Measurements from ENCODE around the gene TARDBP.

TARDBP gene

GRCh38 chr1:11067716-11068599 is 55.5 kb downstream of the TARDBP start:
- H3K9ac ChIP-seq (ENCODE audit: low read length) = no peak overlapping the region
- H3K4me1 ChIP-seq (ENCODE audit: insufficient read depth, low read length, severe bottlenecking) = peaks cover 11% of the 10 kb centered on the region
- no peaks in the 10 kb centered on the region for H3K9me3 ChIP-seq (ENCODE audit: low read length)
- no peak overlapping the region for H3K4me3 ChIP-seq (ENCODE audit: low read depth, low read length, poor library complexity, severe bottlenecking)
- H3F3A ChIP-seq (ENCODE audit: insufficient read depth, low read length) = no peaks in the 10 kb centered on the region
- H3K79me2 ChIP-seq (ENCODE audit: insufficient read depth, low read length) = no peaks in the 10 kb centered on the region
- no peak overlapping the region for H2AFZ ChIP-seq (ENCODE audit: low read length)
- no peak for TF ChIP-seq EZH2 (IDR thresholded peaks at IDR 0.05; ENCODE audit: borderline replicate concordance, low read length)
- no peak for TF ChIP-seq CTCF (IDR thresholded peaks at IDR 0.05; ENCODE audit: low read length)
- H3K4me2 ChIP-seq (ENCODE audit: low read length) = no peak overlapping the region
- no peaks in the 10 kb centered on the region for H3K9me2 ChIP-seq (ENCODE audit: low read depth, low read length)
- no peaks in the 10 kb centered on the region for H3K27me3 ChIP-seq (ENCODE audit: insufficient read depth, low read length)
- H3K36me3 ChIP-seq (ENCODE audit: insufficient read depth, low read length) = peaks cover 84% of the 10 kb centered on the region
- no peaks in the 10 kb centered on the region for H4K20me1 ChIP-seq (ENCODE audit: insufficient read depth, low read length)
- no peak overlapping the region for H3K27ac ChIP-seq (ENCODE audit: low read depth, low read length, poor library complexity, severe bottlenecking)

GRCh38 chr1:11068600-11069473 is 56.4 kb downstream of the TARDBP start:
- TF ChIP-seq EZH2 (IDR thresholded peaks at IDR 0.05; ENCODE audit: borderline replicate concordance, low read length) (no peak), CTCF (IDR thresholded peaks at IDR 0.05; ENCODE audit: low read length) (no peak)
- no peak overlapping the region for H2AFZ ChIP-seq (ENCODE audit: low read length)
- H3K9me2 ChIP-seq (ENCODE audit: low read depth, low read length) = no peaks in the 10 kb centered on the region
- H3K9ac ChIP-seq (ENCODE audit: low read length) = no peak overlapping the region
- H3K4me1 ChIP-seq (ENCODE audit: insufficient read depth, low read length, severe bottlenecking) = peaks cover 16% of the 10 kb centered on the region
- H3K36me3 ChIP-seq (ENCODE audit: insufficient read depth, low read length) = peaks cover 86% of the 10 kb centered on the region
- no peak overlapping the region for H3K4me3 ChIP-seq (ENCODE audit: low read depth, low read length, poor library complexity, severe bottlenecking)
- H3K4me2 ChIP-seq (ENCODE audit: low read length) = no peak overlapping the region
- H3K9me3 ChIP-seq (ENCODE audit: low read length) = no peaks in the 10 kb centered on the region
- H3K79me2 ChIP-seq (ENCODE audit: insufficient read depth, low read length) = no peaks in the 10 kb centered on the region
- no peaks in the 10 kb centered on the region for H3K27me3 ChIP-seq (ENCODE audit: insufficient read depth, low read length)
- no peaks in the 10 kb centered on the region for H3F3A ChIP-seq (ENCODE audit: insufficient read depth, low read length)
- no peak overlapping the region for H3K27ac ChIP-seq (ENCODE audit: low read depth, low read length, poor library complexity, severe bottlenecking)
- no peaks in the 10 kb centered on the region for H4K20me1 ChIP-seq (ENCODE audit: insufficient read depth, low read length)

- Histone ChIP-seq H3K27ac (ENCODE audit: low read depth, low read length, poor library complexity, severe bottlenecking) (no peak overlapping the region), H3F3A (ENCODE audit: insufficient read depth, low read length) (no peaks in the 10 kb centered on the region), H3K9me3 (ENCODE audit: low read length) (no peaks in the 10 kb centered on the region), H3K79me2 (ENCODE audit: insufficient read depth, low read length) (no peaks in the 10 kb centered on the region), H3K27me3 (ENCODE audit: insufficient read depth, low read length) (no peaks in the 10 kb centered on the region), H2AFZ (ENCODE audit: low read length) (no peak overlapping the region), H3K36me3 (ENCODE audit: insufficient read depth, low read length) (peaks cover 92% of the 10 kb centered on the region), H4K20me1 (ENCODE audit: insufficient read depth, low read length) (no peaks in the 10 kb centered on the region), H3K4me3 (ENCODE audit: low read depth, low read length, poor library complexity, severe bottlenecking) (no peak overlapping the region), H3K9ac (ENCODE audit: low read length) (no peak overlapping the region), H3K4me1 (ENCODE audit: insufficient read depth, low read length, severe bottlenecking) (peaks cover 16% of the 10 kb centered on the region), H3K4me2 (ENCODE audit: low read length) (no peak overlapping the region), H3K9me2 (ENCODE audit: low read depth, low read length) (no peaks in the 10 kb centered on the region)
- no peak for TF ChIP-seq CTCF (IDR thresholded peaks at IDR 0.05; ENCODE audit: low read length)
- TF ChIP-seq EZH2 (IDR thresholded peaks at IDR 0.05; ENCODE audit: borderline replicate concordance, low read length) = no peak
Measured at GRCh38 chr1:11070876-11071275, 58.4 kb downstream of the TARDBP start.

All from OCI-LY1 (cell line).